Epithelial cell of esophagus (primary cell): ENCODE measurements around the gene CERS4.

Experiments used
- DNase-seq: peaks from one replicate; pipeline ENCODE4 v3.0.0; 2010; ENCODE audit warnings: low read depth
- H3K4me3 ChIP-seq: 2 replicates; pipeline ENCODE4 v1.5.1; 2011; ENCODE audit warnings: mild to moderate bottlenecking, low read length, control low read depth
- TF ChIP-seq, protein P1 (sequence below): IDR thresholded peaks from 2 replicates; pipeline ENCODE4 v1.5.1; 2011; ENCODE audit warnings: low read depth, mild to moderate bottlenecking, low read length, control low read depth, inconsistent platforms; ENCODE audit not compliant: insufficient read depth; ENCODE audit errors: missing control alignments

The CERS4 gene

DNA sequence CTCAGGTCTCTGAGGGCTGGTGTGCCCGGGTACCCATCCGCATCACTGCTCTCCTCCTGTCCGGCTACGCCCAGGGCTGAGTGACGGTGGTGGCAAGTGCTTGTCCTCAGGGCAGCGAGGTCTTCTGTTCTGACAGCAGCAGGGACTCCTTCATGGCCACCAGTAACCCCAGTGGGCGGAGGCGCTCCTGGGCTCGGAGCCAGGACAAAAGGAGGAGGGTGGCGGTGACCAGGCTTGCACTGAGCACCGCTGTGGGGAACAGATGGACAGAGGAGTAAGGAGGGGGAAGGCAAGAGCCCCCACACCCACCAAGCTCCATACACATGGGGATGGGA lies 93.2 kb downstream of the CERS4 start:
- DNase-seq: no peak
- no peak overlapping the region for H3K4me3 ChIP-seq
- TF ChIP-seq, protein P1, sequence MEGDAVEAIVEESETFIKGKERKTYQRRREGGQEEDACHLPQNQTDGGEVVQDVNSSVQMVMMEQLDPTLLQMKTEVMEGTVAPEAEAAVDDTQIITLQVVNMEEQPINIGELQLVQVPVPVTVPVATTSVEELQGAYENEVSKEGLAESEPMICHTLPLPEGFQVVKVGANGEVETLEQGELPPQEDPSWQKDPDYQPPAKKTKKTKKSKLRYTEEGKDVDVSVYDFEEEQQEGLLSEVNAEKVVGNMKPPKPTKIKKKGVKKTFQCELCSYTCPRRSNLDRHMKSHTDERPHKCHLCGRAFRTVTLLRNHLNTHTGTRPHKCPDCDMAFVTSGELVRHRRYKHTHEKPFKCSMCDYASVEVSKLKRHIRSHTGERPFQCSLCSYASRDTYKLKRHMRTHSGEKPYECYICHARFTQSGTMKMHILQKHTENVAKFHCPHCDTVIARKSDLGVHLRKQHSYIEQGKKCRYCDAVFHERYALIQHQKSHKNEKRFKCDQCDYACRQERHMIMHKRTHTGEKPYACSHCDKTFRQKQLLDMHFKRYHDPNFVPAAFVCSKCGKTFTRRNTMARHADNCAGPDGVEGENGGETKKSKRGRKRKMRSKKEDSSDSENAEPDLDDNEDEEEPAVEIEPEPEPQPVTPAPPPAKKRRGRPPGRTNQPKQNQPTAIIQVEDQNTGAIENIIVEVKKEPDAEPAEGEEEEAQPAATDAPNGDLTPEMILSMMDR: no peak

- no peak overlapping the region for H3K4me3 ChIP-seq
- TF ChIP-seq, protein P1: no peak
- no peak for DNase-seq
Measured at GRCh38 chr19:8302734-8303133, 93.6 kb downstream of the CERS4 start.

- DNase-seq: no peak
- TF ChIP-seq, protein P1: no peak
- H3K4me3 ChIP-seq: no peak overlapping the region
Measured at GRCh38 chr19:8304841-8305621, 95.9 kb downstream of the CERS4 start.

DNA sequence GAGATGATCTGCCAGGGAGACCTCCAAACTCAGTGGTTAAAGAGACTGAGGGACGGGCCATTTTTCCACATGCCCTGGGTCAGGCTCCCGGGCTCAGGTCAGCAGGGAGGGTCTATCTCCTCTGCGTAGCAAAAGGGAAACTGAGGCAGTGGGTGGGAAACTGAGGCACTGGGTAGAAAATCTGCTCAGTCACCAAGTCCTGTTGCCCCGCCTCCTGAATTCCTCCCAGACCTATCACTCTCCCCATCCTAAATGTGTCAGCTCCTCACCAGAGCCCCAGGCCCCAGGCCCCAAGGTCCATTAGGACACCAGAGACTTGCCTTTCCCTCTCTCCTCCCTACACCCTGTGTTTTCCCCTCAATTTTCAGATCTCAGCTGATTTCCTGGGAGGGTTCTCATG lies 96.6 kb downstream of the CERS4 start:
- TF ChIP-seq, protein P1: no peak
- H3K4me3 ChIP-seq: no peak overlapping the region
- no peak for DNase-seq

DNA sequence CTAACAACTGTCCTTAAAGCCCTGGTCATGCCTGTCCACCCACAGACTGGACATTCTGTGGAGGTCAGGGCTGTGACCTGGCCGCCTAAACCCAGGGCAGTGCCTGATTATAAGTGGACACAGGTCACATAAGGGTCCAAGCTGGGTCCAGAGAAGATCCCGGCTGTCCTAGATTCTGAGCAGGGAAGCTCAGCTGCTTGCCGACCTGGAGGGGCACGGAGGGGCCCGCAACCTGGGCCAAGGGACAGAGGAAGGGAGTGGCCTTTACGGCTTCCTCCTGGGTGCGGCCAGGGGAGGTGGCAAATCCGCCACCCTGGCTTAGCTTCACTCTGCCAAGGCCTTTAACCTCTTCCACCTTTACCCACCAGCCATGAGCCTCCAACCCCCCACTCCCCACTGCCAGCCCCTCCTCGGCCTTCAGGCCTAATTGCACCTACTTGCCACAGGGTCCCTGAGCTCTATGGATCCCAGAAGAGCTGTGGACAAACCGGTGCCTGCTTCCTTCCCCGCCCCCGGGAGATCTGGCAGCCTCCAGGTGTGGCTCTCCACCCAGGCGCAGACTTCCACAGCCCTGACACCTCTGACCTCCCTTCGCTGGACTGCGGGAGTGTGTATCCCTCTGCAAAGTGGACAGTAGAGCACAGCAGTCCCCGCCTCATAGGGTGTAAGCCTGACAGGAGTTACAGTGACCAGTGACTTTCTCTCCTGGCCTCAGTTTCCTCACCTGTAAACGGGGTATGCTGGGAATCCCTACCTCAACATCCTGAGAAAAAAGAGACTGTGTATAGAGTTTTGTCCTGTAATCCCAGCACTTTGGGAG lies 97.3 kb downstream of the CERS4 start:
- no peak overlapping the region for H3K4me3 ChIP-seq
- TF ChIP-seq, protein P1: no peak
- no peak for DNase-seq

GRCh38 chr19:8307400-8307964 lies 98.3 kb downstream of the CERS4 start:
- H3K4me3 ChIP-seq: peak overlapping the region; percentile 59
- TF ChIP-seq, protein P1: no peak
- DNase-seq: no peak
